ENCODE measurements around the gene HNRNPU.

The HNRNPU gene

GRCh38 chr1:244862699-244863490 is 1.4 kb downstream of the HNRNPU start:
- peak; percentile 96 for DNase-seq

- peak; percentile 65 for DNase-seq
Observed at GRCh38 chr1:244862354-244862698, 2.0 kb downstream of the HNRNPU start.

GRCh38 chr1:244861683-244862082 is 2.7 kb downstream of the HNRNPU start:
- peak; percentile 30 for DNase-seq

DNA sequence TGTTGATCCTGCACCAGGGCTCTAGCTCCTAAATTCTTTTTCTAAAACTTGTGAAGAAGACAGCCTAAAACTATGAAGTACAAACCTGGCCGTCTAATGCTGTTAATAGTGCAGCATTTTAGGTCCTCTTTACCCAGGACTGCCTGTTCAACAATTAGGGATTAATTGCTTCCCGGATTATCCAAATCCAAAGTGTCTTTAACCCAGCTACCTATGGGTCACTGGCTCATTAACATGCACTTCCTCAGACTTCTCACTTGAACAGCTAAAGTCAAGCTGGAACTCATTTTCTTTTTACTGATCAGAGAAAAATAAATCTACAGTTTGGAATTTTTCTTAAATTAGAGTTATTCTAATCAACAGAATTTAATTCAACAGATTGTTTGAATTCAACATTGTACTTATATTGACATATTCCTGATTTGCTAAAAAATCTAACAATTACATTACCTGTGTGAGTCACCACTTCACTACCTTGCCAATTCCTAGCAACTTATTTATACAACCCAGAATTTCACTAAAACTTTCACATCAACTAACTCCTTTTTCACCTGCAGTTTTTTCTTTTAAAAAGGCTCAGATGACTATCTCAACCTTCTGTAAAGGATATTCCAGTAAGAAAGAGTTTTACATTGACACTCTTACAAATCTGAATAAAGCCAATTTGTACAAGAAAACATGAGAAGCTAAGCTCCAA is 3.3 kb downstream of the HNRNPU start:
- no peak for DNase-seq

DNA sequence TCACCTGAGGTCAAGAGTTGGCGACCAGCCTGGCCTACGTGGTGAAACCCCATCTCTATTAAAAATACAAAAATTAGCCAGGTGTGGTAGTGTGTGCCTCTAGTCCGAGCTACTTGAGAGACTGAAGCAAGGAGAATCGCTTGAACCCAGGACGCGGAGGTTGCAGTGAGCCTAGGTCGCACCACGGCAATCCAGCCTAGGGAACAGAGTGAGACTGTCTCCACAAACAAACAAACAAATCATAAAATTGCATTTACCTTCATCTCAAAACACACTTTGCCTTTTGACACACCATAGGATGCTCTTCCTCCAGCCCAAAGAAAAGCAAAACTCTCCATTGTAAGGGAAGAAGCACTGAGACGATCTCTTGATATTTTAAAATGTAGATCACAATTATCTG is 4.3 kb downstream of the HNRNPU start:
- no peak for DNase-seq

- DNase-seq = no peak
Observed at GRCh38 chr1:244858357-244858756, 6.0 kb downstream of the HNRNPU start.

GRCh38 chr1:244857761-244858160 is 6.6 kb downstream of the HNRNPU start:
- DNase-seq = no peak

DNA sequence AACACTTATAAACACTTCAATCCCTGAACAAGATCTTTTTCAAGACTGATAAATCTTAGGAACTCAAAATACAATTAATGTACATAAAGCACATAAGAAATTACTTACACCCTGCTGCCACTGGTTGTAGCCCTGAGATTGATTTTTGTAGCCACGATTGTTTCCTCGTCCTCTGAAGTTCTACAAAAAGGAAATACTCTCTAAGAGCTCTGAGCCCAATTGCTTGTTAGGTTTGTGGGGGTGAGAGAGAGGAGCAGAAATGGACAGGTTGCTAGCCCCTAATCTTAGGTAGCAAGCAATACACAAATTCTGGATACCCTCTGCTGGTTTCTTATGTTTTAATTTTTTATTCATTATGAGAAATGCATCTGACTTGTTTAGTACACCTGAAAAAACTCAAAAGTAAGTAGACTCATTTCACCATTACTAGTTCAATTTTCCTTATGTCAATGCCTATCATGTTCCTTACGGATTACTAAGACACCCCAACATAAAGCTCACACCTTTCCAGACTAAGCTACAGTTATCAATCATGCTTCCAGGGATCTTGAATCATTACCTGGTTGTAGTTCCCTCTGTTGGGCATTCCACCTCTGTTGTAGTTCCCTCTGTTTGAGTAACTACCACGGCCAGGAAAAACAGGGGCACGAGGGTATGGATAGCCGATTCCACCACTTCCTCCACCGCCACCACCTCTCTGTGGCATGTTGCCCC is 9.3 kb downstream of the HNRNPU start:
- DNase-seq = no peak

GRCh38 chr1:244854166-244854565 is 10.2 kb downstream of the HNRNPU start:
- DNase-seq = no peak

- no peak for DNase-seq
Observed at GRCh38 chr1:244852694-244853093, 11.6 kb downstream of the HNRNPU start.

- DNase-seq = no peak
Observed at GRCh38 chr1:244851546-244852231, 12.7 kb downstream of the HNRNPU start.

- DNase-seq = no peak
Observed at GRCh38 chr1:244850896-244851295, 13.4 kb downstream of the HNRNPU start.

DNA sequence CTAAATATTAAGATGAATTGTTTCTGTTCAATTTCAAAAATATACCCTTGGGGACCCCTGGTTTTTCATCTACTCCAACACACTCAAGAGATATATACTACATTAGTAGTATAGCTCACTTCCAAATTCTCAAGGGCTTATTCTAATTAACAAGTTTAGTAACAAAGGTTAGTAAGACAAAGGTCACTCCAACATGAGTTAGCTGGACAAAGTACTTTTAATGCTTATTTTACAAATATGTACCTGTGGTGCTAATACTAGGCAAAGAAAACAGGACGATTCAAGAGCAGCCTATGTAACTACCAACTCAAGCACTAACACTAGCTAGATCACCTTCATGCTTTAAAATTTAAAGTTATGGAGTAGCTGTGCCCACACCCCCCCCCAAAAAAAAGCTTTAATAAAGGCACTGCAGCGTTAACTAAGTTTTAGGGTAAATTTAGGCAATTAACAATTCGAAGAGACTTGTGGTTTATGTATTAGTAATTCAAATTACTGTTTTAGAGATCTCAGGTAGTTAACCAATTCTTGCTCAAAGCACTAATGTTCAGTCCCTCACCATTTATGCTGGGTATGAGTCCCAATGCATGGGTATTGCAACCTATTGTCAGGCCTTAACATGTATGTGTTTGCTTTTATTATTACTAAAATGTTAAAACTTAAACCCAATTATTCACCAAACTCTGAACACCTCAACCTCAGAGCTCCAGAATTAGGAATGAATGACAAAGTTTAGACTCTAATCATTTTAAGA is 14.1 kb downstream of the HNRNPU start:
- no peak for DNase-seq

DNA sequence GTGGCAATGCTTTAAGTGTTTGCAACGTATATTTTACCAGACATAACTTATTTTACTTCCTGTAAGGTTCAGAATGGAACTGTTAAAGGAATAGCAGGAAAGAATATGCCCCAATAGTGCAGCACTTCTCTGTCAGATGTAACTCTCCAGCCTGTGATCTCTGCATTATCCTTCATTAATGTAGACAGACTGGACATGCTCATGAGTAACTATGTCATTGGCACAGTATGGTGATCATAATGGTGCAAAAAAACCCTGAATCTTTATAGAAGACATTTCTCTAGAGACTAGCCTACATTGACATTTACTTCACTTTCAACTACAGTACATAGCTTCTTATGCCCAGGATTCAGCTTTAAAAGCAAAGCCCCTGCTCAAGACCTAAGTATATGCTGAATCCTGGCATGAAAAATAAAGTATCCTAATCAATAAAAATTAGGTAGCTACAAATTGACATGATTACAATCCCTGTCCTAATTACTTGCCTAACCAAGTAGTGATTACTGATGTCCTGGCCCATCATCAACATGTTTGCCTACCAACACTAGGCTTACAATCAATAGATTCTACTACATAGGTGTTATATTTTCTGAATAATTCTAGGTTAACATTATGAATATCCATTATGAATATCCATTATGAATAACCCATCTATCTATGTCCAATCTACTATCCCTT is 15.0 kb downstream of the HNRNPU start:
- DNase-seq = no peak

- no peak for DNase-seq
Observed at GRCh38 chr1:244846653-244847052, 17.7 kb downstream of the HNRNPU start.

DNA sequence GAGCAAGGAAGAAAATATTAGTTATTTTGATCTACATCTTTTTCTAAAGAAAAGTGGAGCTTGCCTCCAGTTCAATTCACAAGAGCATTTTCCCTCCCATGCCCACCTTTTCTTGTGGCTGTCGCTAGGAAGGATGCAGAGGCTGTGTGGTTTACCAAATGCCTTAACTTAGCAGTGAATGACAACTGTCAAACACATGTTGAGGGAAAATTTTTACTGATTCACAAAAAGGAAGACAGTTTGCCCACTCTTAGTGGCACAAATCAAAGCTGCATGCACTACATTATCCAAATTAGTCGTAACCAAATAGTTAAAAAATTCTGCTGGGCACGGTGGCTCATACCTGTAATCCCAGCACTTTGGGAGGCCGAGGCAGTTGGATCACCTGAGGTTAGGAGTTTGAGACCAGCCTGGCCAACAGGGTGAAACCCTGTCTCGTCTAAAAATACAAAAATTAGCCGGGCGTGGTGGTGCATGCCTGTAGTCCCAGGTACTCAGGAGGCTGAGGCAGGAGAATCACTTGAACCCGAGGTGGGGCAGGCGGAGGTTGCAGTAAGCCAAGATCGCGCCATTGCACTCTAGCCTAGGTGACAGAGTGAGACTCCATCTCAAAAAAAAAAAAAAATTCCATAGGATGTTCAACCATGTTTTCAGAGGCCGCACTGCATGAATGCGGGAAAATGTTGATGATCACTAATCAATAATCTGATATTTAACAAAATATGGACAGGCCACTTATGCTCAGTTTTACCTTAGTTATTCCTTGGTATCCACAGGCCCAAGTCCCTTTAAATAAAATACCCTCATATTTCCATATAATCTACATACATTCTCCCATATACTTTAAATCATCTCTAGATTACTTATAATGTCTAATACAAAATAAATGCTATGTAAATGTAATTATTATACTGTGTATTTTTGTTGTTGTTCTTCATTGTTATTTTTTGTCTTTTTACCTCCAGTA is 19.9 kb downstream of the HNRNPU start:
- no peak for DNase-seq

- DNase-seq = no peak
Observed at GRCh38 chr1:244843148-244843978, 21.0 kb downstream of the HNRNPU start.

- DNase-seq = no peak
Observed at GRCh38 chr1:244841273-244841927, 22.9 kb downstream of the HNRNPU start.

GRCh38 chr1:244840219-244840794 is 24.0 kb downstream of the HNRNPU start:
- no peak for DNase-seq

All from OCI-M1 (cell line).